Panc1 (cell line): Measurements from ENCODE around the gene USP8. TPM values are rescaled to one million over a fixed set of nuclear protein-coding genes. Genes with fewer than 3 reads are reported as not detected.

ENCODE experiments used
- ATAC-seq: fragments of 200-7000 bp; cut with Tn5 transposase; 2 replicates; pipeline ENCODE4 v1.9.1; 2020; ENCODE audit warnings: mild to moderate bottlenecking, moderate library complexity
- BruUV-seq: library from RNA; stranded (reverse); fragments of 400-500 nt; replicated peaks from 2 replicates; lab custom pipeline; 2021; lab: Mats Ljungman, UMichigan
- CTCF ChIA-PET: fragments of 300-600 bp; sonication (Branson Sonifier 250); formaldehyde crosslinking; loops from one replicate; lab custom pipeline; 2022; ENCODE audit warnings: antibody characterized with exemption; lab: Charles Lee
- POLR2A ChIA-PET: fragments of 300-600 bp; sonication (Branson Sonifier 250); formaldehyde crosslinking; loops from one replicate; lab custom pipeline; 2022; ENCODE audit warnings: antibody characterized with exemption; lab: Charles Lee
- DNase-seq: peaks from one replicate; pipeline ENCODE4 v3.0.0-alpha.2; 2010; ENCODE audit warnings: low read depth, low spot score
- H3K27ac ChIP-seq: 2 replicates; pipeline ENCODE4 v1.5.1; 2011; ENCODE audit warnings: mild to moderate bottlenecking, low read length, inconsistent platforms
- H3K27me3 ChIP-seq: fragments of 200-500 bp; sonication (Bioruptor generic); 2 replicates; pipeline ENCODE4 v1.6.0; 2014; ENCODE audit warnings: low read length, inconsistent platforms; ENCODE audit not compliant: control insufficient read depth, insufficient read depth
- H3K36me3 ChIP-seq: fragments of 200-500 bp; sonication (Bioruptor generic); 2 replicates; pipeline ENCODE4 v1.5.1; 2014; ENCODE audit warnings: inconsistent platforms, mild to moderate bottlenecking, low read length, moderate library complexity; ENCODE audit not compliant: control insufficient read depth, insufficient read depth
- H3K4me1 ChIP-seq: 2 replicates; pipeline ENCODE4 v1.5.1; 2011; ENCODE audit warnings: inconsistent platforms, mild to moderate bottlenecking, low read length, moderate library complexity; ENCODE audit not compliant: control insufficient read depth, insufficient read depth
- H3K4me3 ChIP-seq, 2 experiments: 2 replicates each; pipeline ENCODE4 v1.5.1; 2011 to 2012; ENCODE audit warnings: low read depth in 2 of 2, low read length in 2 of 2, mild to moderate bottlenecking in 2 of 2, inconsistent platforms in 1 of 2, moderate library complexity in 1 of 2
- H3K9me3 ChIP-seq: fragments of 200-500 bp; sonication (Bioruptor generic); 2 replicates; pipeline ENCODE4 v1.5.1; 2014; ENCODE audit warnings: low read depth, mild to moderate bottlenecking, inconsistent platforms, low read length, moderate library complexity; ENCODE audit not compliant: control insufficient read depth, insufficient read depth
- CTCF ChIP-seq: fragments of 450-650 bp; IDR thresholded peaks from 2 replicates; pipeline ENCODE4 v1.5.1; 2017; ENCODE audit warnings: mild to moderate bottlenecking
- POLR2AphosphoS5 ChIP-seq: IDR thresholded peaks from 2 replicates; pipeline ENCODE4 v1.6.1; 2012; ENCODE audit warnings: mild to moderate bottlenecking, low read depth, low read length, moderate library complexity
- REST ChIP-seq, 2 experiments: IDR thresholded peaks; 2 replicates each; pipeline ENCODE4 v1.6.1; 2011 to 2012; ENCODE audit warnings: low read depth in 2 of 2, control low read depth in 1 of 2, low read length in 1 of 2, mild to moderate bottlenecking in 1 of 2, moderate library complexity in 1 of 2; ENCODE audit not compliant: insufficient read depth in 1 of 2
- SIN3A ChIP-seq: IDR thresholded peaks from 2 replicates; pipeline ENCODE4 v1.6.1; 2012; ENCODE audit warnings: low read depth, mild to moderate bottlenecking, low read length, moderate library complexity, borderline replicate concordance; ENCODE audit not compliant: insufficient read depth
- in situ Hi-C: cut with HindIII; loops from 2 replicates; pipeline ENCODE4 v1.10.0; 2016; ENCODE audit warnings: low sequenced_read_pairs, low pct_unique_long_range_greater_than_20kb
- intact Hi-C: fragments of 100-400 bp; cut with micrococcal nuclease; formaldehyde crosslinking; loops from one replicate; pipeline ENCODE4 v1.10.0; 2022; ENCODE audit not compliant: unreplicated experiment
- total RNA-seq: library from RNA; stranded (reverse); gene quantifications from one replicate; pipeline ENCODE4 v1.2.1, GENCODE V29; 2021; ENCODE audit not compliant: unreplicated experiment

USP8 gene
- total RNA-seq, 1 experiment from 2014 or later: 57.3 TPM

- CTCF ChIA-PET: interaction anchor here (0.8 kb wide), 1 partner anchor 67 kb away, joined by 3 read pairs; no protein-coding TSS in a partner anchor
- in situ Hi-C loops: no loop called here
- peaks cover 12% of the 10 kb centered on the region; the same call in 1 of the 2 replicates for H3K36me3 ChIP-seq
- DNase-seq: no peak
- no peak overlapping the region for H3K27ac ChIP-seq
- no TSS peak for BruUV-seq
- no peaks in the 10 kb centered on the region for H3K27me3 ChIP-seq
- intact Hi-C loops: no loop called here
- H3K4me3 ChIP-seq: no peak overlapping the region
- no peak for TF ChIP-seq REST (IDR thresholded peaks at IDR 0.05; ENCODE audit: insufficient read depth in 1 of 2, low read depth in 2 of 2, low read length in 1 of 2)
- no peak for TF ChIP-seq POLR2AphosphoS5
- TF ChIP-seq SIN3A: no peak
- TF ChIP-seq CTCF: no peak
- no peak for ATAC-seq
- POLR2A ChIA-PET: interaction anchor here (0.7 kb wide), 1 partner anchor 29 kb away, joined by 4 read pairs; no protein-coding TSS in a partner anchor
- H3K9me3 ChIP-seq: no peaks in the 10 kb centered on the region
- no peaks in the 10 kb centered on the region for H3K4me1 ChIP-seq
Observed at GRCh38 chr15:50563756-50564155, 139.6 kb downstream of the USP8 start.

Other genes starting within 250 kb of the USP8 start
- gene SLC27A2, start 242.2 kb upstream of the USP8 start, total RNA-seq: 0.18 TPM
- not detected for gene HDC, start 158.7 kb upstream of the USP8 start, total RNA-seq
- gene GABPB1, start 69.2 kb upstream of the USP8 start, total RNA-seq: 20.0 TPM
- gene USP50, start 122.3 kb downstream of the USP8 start, total RNA-seq: not detected